ENCODE results near the gene NHSL2. TPM values are rescaled to one million over a fixed set of nuclear protein-coding genes. Genes with fewer than 3 reads are reported as not detected.

NHSL2 gene
- total RNA-seq, 1 experiment from 2014 or later: 0.58 TPM

DNA sequence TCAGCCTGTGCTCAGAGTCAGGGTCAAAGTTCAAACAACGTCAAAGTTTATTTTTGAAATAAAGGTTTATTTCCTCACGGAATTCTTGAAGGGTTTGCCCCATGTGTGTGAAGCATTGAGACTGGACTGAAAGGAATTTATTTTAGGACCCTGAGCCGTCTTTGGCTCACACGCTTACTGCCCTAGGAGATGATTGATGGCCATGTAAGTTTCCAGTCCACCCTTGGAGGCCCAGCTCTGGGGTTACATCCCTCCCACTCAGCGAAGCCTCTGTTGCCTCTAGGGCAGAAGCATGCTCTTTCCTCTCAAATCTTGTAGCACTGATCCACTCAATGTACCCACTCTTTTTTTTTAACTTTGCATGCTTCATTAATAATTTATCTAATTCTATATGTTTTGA, 4.5 kb upstream of the NHSL2 start:
- Histone ChIP-seq H3K9me3 (ENCODE audit: low read depth, low read length, poor library complexity, severe bottlenecking) (no peaks in the 10 kb centered on the region), H3K27me3 (replicated peaks; ENCODE audit: insufficient read depth, low read depth, low read length, poor library complexity) (peaks cover 12% of the 10 kb centered on the region), H3K27ac (ENCODE audit: low read depth, low read length, poor library complexity, severe bottlenecking) (no peak overlapping the region), H3K36me3 (ENCODE audit: insufficient read depth, low read length, poor library complexity, severe bottlenecking) (no peaks in the 10 kb centered on the region), H3K4me1 (ENCODE audit: insufficient read depth, low read length, poor library complexity, severe bottlenecking) (no peaks in the 10 kb centered on the region), H3K4me3 (ENCODE audit: low read depth, low read length, poor library complexity, severe bottlenecking) (no peak overlapping the region)
- ChIA-PET CTCF (no interaction called here), POLR2A (ENCODE audit: low non-redundant PET) (no interaction called here)
- intact Hi-C loops (cut with micrococcal nuclease; ENCODE audit: unreplicated experiment): no loop called here
- DNase-seq (ENCODE audit: low spot score): no peak
- BruUV-seq (replicated peaks): no TSS peak
- TF ChIP-seq, protein P1, sequence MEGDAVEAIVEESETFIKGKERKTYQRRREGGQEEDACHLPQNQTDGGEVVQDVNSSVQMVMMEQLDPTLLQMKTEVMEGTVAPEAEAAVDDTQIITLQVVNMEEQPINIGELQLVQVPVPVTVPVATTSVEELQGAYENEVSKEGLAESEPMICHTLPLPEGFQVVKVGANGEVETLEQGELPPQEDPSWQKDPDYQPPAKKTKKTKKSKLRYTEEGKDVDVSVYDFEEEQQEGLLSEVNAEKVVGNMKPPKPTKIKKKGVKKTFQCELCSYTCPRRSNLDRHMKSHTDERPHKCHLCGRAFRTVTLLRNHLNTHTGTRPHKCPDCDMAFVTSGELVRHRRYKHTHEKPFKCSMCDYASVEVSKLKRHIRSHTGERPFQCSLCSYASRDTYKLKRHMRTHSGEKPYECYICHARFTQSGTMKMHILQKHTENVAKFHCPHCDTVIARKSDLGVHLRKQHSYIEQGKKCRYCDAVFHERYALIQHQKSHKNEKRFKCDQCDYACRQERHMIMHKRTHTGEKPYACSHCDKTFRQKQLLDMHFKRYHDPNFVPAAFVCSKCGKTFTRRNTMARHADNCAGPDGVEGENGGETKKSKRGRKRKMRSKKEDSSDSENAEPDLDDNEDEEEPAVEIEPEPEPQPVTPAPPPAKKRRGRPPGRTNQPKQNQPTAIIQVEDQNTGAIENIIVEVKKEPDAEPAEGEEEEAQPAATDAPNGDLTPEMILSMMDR (conservative IDR thresholded peaks at IDR 0.05; ENCODE audit: low read depth, low read length): no peak
- no peak for TF ChIP-seq EZH2 (IDR thresholded peaks at IDR 0.05; ENCODE audit: borderline replicate concordance, low read depth, low read length, poor library complexity, severe bottlenecking)

DNA sequence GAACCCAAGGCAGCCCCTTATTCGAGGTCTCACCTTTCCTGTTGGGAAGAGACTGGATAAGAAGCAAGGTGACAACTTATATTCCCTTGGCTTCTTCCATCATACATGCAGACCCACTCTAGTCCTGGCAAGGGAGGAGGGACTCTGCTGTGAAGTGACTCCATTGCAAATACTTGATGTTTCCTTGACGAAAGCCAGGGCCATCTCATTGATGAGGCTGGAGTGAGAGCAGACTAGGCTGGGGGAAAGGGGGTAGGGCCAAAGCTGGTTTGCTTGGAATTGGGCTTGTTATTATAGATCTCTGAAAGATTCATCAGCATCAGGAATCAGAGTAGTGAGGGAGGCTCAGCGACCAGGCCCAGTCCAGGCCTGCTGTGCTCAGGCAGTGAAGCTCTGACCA, 2.3 kb upstream of the NHSL2 start:
- intact Hi-C loops (cut with micrococcal nuclease; ENCODE audit: unreplicated experiment): no loop called here
- TF ChIP-seq, protein P1 (conservative IDR thresholded peaks at IDR 0.05; ENCODE audit: low read depth, low read length): no peak
- no peak for TF ChIP-seq EZH2 (IDR thresholded peaks at IDR 0.05; ENCODE audit: borderline replicate concordance, low read depth, low read length, poor library complexity, severe bottlenecking)
- Histone ChIP-seq H3K27me3 (replicated peaks; ENCODE audit: insufficient read depth, low read depth, low read length, poor library complexity) (peaks cover 32% of the 10 kb centered on the region), H3K4me1 (ENCODE audit: insufficient read depth, low read length, poor library complexity, severe bottlenecking) (no peaks in the 10 kb centered on the region), H3K36me3 (ENCODE audit: insufficient read depth, low read length, poor library complexity, severe bottlenecking) (no peaks in the 10 kb centered on the region), H3K9me3 (ENCODE audit: low read depth, low read length, poor library complexity, severe bottlenecking) (no peaks in the 10 kb centered on the region), H3K27ac (ENCODE audit: low read depth, low read length, poor library complexity, severe bottlenecking) (no peak overlapping the region), H3K4me3 (ENCODE audit: low read depth, low read length, poor library complexity, severe bottlenecking) (no peak overlapping the region)
- ChIA-PET POLR2A (ENCODE audit: low non-redundant PET) (no interaction called here), CTCF (no interaction called here)
- BruUV-seq (replicated peaks): no TSS peak
- no peak for DNase-seq (ENCODE audit: low spot score)

DNA sequence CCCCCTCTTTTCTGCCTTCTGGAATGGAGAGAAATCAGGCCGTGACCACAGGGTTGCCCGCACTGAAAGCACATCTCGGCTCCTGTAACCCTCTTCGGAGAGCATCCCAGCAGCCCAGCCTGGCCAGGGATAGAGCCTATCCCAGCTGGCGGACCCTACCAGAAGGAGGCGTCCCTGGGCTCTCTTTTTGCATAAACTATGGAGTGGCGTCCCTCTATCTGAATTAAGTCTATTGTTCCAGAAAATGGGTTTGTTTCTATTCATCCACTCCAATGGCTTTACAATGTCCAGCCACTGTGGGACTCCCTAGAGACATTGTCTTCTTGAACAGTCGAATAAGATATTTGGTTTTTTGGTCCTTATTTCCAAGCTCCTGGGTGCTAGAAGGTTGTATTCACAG, 689 bp upstream of the NHSL2 start:
- no peak for TF ChIP-seq EZH2 (IDR thresholded peaks at IDR 0.05; ENCODE audit: borderline replicate concordance, low read depth, low read length, poor library complexity, severe bottlenecking)
- TF ChIP-seq, protein P1 (conservative IDR thresholded peaks at IDR 0.05; ENCODE audit: low read depth, low read length): peak; percentile 34; the same call in 1 of the 2 replicates
- POLR2A ChIA-PET (ENCODE audit: low non-redundant PET): no interaction called here
- Histone ChIP-seq H3K36me3 (ENCODE audit: insufficient read depth, low read length, poor library complexity, severe bottlenecking) (no peaks in the 10 kb centered on the region), H3K27ac (ENCODE audit: low read depth, low read length, poor library complexity, severe bottlenecking) (no peak overlapping the region), H3K27me3 (replicated peaks; ENCODE audit: insufficient read depth, low read depth, low read length, poor library complexity) (peaks cover 32% of the 10 kb centered on the region), H3K9me3 (ENCODE audit: low read depth, low read length, poor library complexity, severe bottlenecking) (no peaks in the 10 kb centered on the region), H3K4me1 (ENCODE audit: insufficient read depth, low read length, poor library complexity, severe bottlenecking) (no peaks in the 10 kb centered on the region), H3K4me3 (ENCODE audit: low read depth, low read length, poor library complexity, severe bottlenecking) (peak overlapping the region; percentile 35)
- CTCF ChIA-PET: interaction anchor here (0.7 kb wide), 2 partner anchors 40 to 174 kb away, joined by 3 read pairs; no protein-coding TSS in a partner anchor
- no TSS peak for BruUV-seq (replicated peaks)
- intact Hi-C loops (cut with micrococcal nuclease; ENCODE audit: unreplicated experiment): no loop called here
- DNase-seq (ENCODE audit: low spot score): peak; percentile 21

Measured in A673 (cell line).